Gastrocnemius medialis (tissue), 4 donors: ENCODE results near the gene TAF1A. TPM values are rescaled to one million over a fixed set of nuclear protein-coding genes. Genes with fewer than 3 reads are reported as not detected.

Source experiments
- ATAC-seq, 2 donors: fragments of 150-250 bp; one replicate each; pipeline ENCODE4 v1.9.1; 2016
- DNase-seq, 2 donors: peaks; one replicate each; pipeline ENCODE4 v3.0.0-alpha.2; 2019
- H3K27ac ChIP-seq, 4 donors: fragments of 200-600 bp; sonication (generic); 1 replicate in 1 of 4; 2 replicates in 3 of 4; pipeline ENCODE4 v1.5.1; 2016 to 2018; ENCODE audit warnings: mild to moderate bottlenecking in 2 of 4, moderate library complexity in 1 of 4
- H3K27me3 ChIP-seq, 3 donors: fragments of 200-600 bp; sonication (generic) in 2 of 3; 1 replicate in 1 of 3; 2 replicates in 2 of 3; pipeline versions ENCODE4 v1.5.1 to v1.6.0; 2016 to 2019; ENCODE audit warnings: mild to moderate bottlenecking in 1 of 3, moderate library complexity in 1 of 3
- H3K36me3 ChIP-seq, 2 donors: fragments of 200-600 bp; sonication (generic) in 1 of 2; one replicate each; pipeline ENCODE4 v1.5.1; 2017 to 2018
- H3K4me1 ChIP-seq, 2 donors: fragments of 200-600 bp; sonication (generic) in 1 of 2; one replicate each; pipeline ENCODE4 v1.5.1; 2016 to 2017; ENCODE audit warnings: mild to moderate bottlenecking in 2 of 2
- H3K4me3 ChIP-seq, 4 donors: fragments of 200-600 bp; sonication (generic) in 3 of 4; 1 replicate in 1 of 4; 2 replicates in 3 of 4; pipeline ENCODE4 v1.5.1; 2016 to 2019; ENCODE audit warnings: mild to moderate bottlenecking in 2 of 4
- H3K9me3 ChIP-seq, 3 donors: fragments of 200-600 bp; sonication (generic) in 2 of 3; 1 replicate in 1 of 3; 2 replicates in 2 of 3; pipeline ENCODE4 v1.5.1; 2016 to 2019
- CTCF ChIP-seq, 5 experiments: fragments of 450-650 bp in 3 of 5; fragments of 200-600 bp in 2 of 5; sonication (generic) in 2 of 5; IDR thresholded peaks in 4 of 5; conservative IDR thresholded peaks in 1 of 5; 1 replicate in 4 of 5; 2 replicates in 1 of 5; pipeline ENCODE4 v1.5.1; 2016 to 2019; ENCODE audit warnings: antibody characterized with exemption in 5 of 5, mild to moderate bottlenecking in 3 of 5, moderate library complexity in 3 of 5
- POLR2A ChIP-seq, 2 donors: fragments of 450-650 bp; IDR thresholded peaks; one replicate each; pipeline ENCODE4 v1.6.1; 2017; ENCODE audit warnings: antibody characterized with exemption in 2 of 2, mild to moderate bottlenecking in 2 of 2, moderate library complexity in 2 of 2
- in situ Hi-C, 4 donors: fragments of 200-750 bp; cut with MboI; loops; one replicate each; pipeline versions ENCODE4 v1.15.0 to v1.8.0; 2017; ENCODE audit warnings: low sequenced_read_pairs in 4 of 4
- intact Hi-C: fragments of 100-400 bp; cut with DNase I; formaldehyde crosslinking; loops from one replicate; pipeline ENCODE4 v1.15.1; 2023; ENCODE audit warnings: low total_unique reads
- total RNA-seq, 4 donors: library from RNA; depleted of rRNA; stranded (reverse); fragments of >200 nt; gene quantifications; one replicate each; pipeline versions ENCODE4 v1.1.0 to v1.2.3, GENCODE V29; 2016

The TAF1A gene
- total RNA-seq, 4 donors from 2014 or later, result 1.5 to 3.4 (median 1.6) TPM

DNA sequence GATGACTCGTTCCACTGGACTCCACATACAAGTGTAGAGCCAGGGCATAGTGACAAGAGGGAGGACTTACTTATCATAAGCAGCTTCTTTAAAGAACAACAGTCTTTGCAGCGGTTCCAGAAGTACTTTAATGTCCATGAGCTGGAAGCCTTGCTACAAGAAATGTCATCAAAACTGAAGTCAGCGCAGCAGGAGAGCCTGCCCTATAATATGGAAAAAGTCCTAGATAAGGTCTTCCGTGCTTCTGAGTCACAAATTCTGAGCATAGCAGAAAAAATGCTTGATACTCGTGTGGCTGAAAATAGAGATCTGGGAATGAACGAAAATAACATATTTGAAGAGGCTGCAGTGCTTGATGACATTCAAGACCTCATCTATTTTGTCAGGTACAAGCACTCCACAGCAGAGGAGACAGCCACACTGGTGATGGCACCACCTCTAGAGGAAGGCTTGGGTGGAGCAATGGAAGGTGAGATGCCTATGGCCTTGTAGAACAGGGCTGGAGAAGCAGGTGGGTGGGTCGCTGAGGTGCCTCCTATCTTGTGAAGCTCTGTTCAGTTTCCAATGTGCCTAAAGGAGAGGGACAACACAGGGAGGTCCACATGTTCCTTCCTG is 40.3 kb upstream of the TAF1A start:
- Histone ChIP-seq H3K4me1 (no peaks in the 10 kb centered on the region), H3K27me3 (no peaks in the 10 kb centered on the region), H3K4me3 (no peak overlapping the region), H3K9me3 (no peaks in the 10 kb centered on the region), H3K36me3 (peaks cover 0 to 71% of the 10 kb centered on the region in 2 donors), H3K27ac (no peak overlapping the region)
- intact Hi-C loops (no loop called here), in situ Hi-C loops (loop anchor here (5.0 to 25.0 kb wide), 4 partner anchors 163 to 893 kb away; partner anchors contain the start of gene DUSP10 (in 4 of the 4))
- TF ChIP-seq POLR2A (IDR thresholded peaks at IDR 0.05), result no peak
- TF ChIP-seq CTCF (IDR thresholded peaks at IDR 0.05 in 4 of 5, conservative IDR thresholded peaks at IDR 0.05 in 1 of 5), result no peak
- no peak for DNase-seq
- no peak for ATAC-seq

- Histone ChIP-seq H3K4me3 (no peak overlapping the region), H3K36me3 (peaks cover 0 to 68% of the 10 kb centered on the region in 2 donors), H3K9me3 (no peaks in the 10 kb centered on the region), H3K4me1 (no peaks in the 10 kb centered on the region), H3K27ac (no peak overlapping the region), H3K27me3 (no peaks in the 10 kb centered on the region)
- no peak for TF ChIP-seq POLR2A (IDR thresholded peaks at IDR 0.05)
- TF ChIP-seq CTCF (IDR thresholded peaks at IDR 0.05 in 4 of 5, conservative IDR thresholded peaks at IDR 0.05 in 1 of 5), result no peak
- in situ Hi-C loops (loop anchor here (25.0 kb wide), 1 partner anchor 890 kb away; the partner anchor contains the start of gene DUSP10 (in 4 of the 4)), intact Hi-C loops (no loop called here)
- peak; percentile 51 to 60 for ATAC-seq
- DNase-seq, result peak in 1 of 2 donors; percentile 30
Observed at GRCh38 chr1:222627232-222627631, 37.5 kb upstream of the TAF1A start.

DNA sequence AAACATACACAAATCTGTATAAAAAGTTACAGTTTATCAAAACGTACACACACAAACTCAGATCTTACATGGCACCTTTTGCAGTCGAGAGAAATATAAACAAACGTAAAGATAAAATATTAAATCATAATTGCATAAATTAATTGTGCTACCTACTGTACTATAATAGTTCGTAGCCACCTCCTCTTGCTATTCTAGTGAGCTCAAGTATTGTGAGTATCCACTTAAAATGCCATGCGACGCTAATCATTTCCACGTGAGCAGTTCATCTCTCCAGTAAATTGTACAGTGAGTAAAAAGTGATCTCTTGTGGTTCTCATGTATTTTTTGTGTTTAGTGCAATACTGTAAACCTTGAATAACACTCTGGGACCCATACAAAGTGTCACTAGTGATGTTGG is 34.5 kb upstream of the TAF1A start:
- Histone ChIP-seq H3K27ac (no peak overlapping the region), H3K4me1 (peaks cover 5 to 6% of the 10 kb centered on the region in 2 donors), H3K9me3 (no peaks in the 10 kb centered on the region), H3K27me3 (no peaks in the 10 kb centered on the region), H3K36me3 (peaks cover 0 to 65% of the 10 kb centered on the region in 2 donors), H3K4me3 (no peak overlapping the region)
- in situ Hi-C loops (no loop called here), intact Hi-C loops (no loop called here)
- TF ChIP-seq CTCF (IDR thresholded peaks at IDR 0.05 in 4 of 5, conservative IDR thresholded peaks at IDR 0.05 in 1 of 5) (no peak), POLR2A (IDR thresholded peaks at IDR 0.05) (no peak)
- ATAC-seq (no peak), DNase-seq (no peak)

DNA sequence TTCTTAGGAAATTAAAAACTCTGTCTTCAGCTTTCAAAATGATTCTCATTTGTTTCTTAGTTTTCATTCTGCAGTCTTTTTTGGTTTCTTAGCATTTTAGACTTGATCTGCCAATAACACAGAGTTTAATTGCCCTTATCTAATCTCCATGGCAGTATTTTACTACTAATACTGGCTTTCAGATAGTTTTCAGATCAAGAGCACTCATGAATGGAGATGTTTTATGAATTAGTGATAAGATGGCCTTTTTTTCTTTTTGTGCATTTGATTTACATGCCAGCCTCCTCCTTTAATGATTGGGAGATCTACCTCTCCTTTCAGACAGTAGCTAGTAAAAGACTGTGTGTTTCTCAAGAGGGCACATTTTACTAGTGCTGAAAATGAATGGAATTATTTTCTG is 33.7 kb upstream of the TAF1A start:
- Histone ChIP-seq H3K4me3 (no peak overlapping the region), H3K36me3 (peaks cover 0 to 59% of the 10 kb centered on the region in 2 donors), H3K9me3 (no peaks in the 10 kb centered on the region), H3K27ac (no peak overlapping the region), H3K4me1 (peaks cover 6 to 10% of the 10 kb centered on the region in 2 donors), H3K27me3 (no peaks in the 10 kb centered on the region)
- intact Hi-C loops (no loop called here), in situ Hi-C loops (no loop called here)
- DNase-seq (no peak), ATAC-seq (no peak)
- TF ChIP-seq CTCF (IDR thresholded peaks at IDR 0.05 in 4 of 5, conservative IDR thresholded peaks at IDR 0.05 in 1 of 5) (no peak), POLR2A (IDR thresholded peaks at IDR 0.05) (no peak)
